ENCODE data around the gene TPCN2.

Gene TPCN2

DNA sequence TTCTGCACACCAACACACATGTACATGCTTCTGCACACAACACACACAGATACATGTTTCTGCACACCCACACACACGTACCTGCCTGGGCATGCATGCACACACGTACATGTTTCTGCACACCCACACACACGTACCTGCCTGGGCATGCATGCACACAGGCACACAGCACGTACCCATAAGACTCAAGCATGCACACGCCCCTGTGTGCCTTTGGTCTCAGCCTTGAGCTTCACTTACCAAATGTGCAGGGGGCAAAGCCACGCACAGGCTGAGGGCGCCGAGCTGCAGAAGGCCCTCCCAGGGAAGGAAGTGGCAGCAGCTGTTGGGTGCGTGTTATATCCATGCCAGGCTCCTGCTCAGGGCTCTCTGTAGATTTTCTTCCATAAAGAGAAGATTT is 72.3 kb downstream of the TPCN2 start:
- Histone ChIP-seq H3K4me1 (ENCODE audit: control insufficient read depth in 1 of 2, insufficient read depth in 1 of 2, low read depth in 1 of 2, low read length in 1 of 2) (no peaks in the 10 kb centered on the region), H3K9me3 (no peaks in the 10 kb centered on the region), H3K4me3 (ENCODE audit: low read depth in 1 of 2, low read length in 1 of 2) (no peak overlapping the region), H3K27me3 (peaks cover 14% of the 10 kb centered on the region), H3K27ac (no peak overlapping the region), H3K36me3 (no peaks in the 10 kb centered on the region)
- TF ChIP-seq CTCF (IDR thresholded peaks at IDR 0.05): no peak

- Histone ChIP-seq H3K4me1 (ENCODE audit: control insufficient read depth in 1 of 2, insufficient read depth in 1 of 2, low read depth in 1 of 2, low read length in 1 of 2) (no peaks in the 10 kb centered on the region), H3K9me3 (no peaks in the 10 kb centered on the region), H3K27ac (no peak overlapping the region), H3K36me3 (no peaks in the 10 kb centered on the region), H3K27me3 (peaks cover 14% of the 10 kb centered on the region), H3K4me3 (ENCODE audit: low read depth in 1 of 2, low read length in 1 of 2) (no peak overlapping the region)
- no peak for TF ChIP-seq CTCF (IDR thresholded peaks at IDR 0.05)
Measured at GRCh38 chr11:69121621-69122325, 73.0 kb downstream of the TPCN2 start.

- Histone ChIP-seq H3K9me3 (no peaks in the 10 kb centered on the region), H3K4me3 (ENCODE audit: low read depth in 1 of 2, low read length in 1 of 2) (no peak overlapping the region), H3K27ac (no peak overlapping the region), H3K36me3 (no peaks in the 10 kb centered on the region), H3K4me1 (ENCODE audit: control insufficient read depth in 1 of 2, insufficient read depth in 1 of 2, low read depth in 1 of 2, low read length in 1 of 2) (no peaks in the 10 kb centered on the region), H3K27me3 (peaks cover 14% of the 10 kb centered on the region)
- no peak for TF ChIP-seq CTCF (IDR thresholded peaks at IDR 0.05)
Measured at GRCh38 chr11:69122326-69122629, 73.5 kb downstream of the TPCN2 start.

GRCh38 chr11:69122630-69123431 is 74.1 kb downstream of the TPCN2 start:
- Histone ChIP-seq H3K27me3 (peaks cover 14% of the 10 kb centered on the region), H3K4me3 (ENCODE audit: low read depth in 1 of 2, low read length in 1 of 2) (no peak overlapping the region), H3K27ac (no peak overlapping the region), H3K4me1 (ENCODE audit: control insufficient read depth in 1 of 2, insufficient read depth in 1 of 2, low read depth in 1 of 2, low read length in 1 of 2) (no peaks in the 10 kb centered on the region), H3K36me3 (no peaks in the 10 kb centered on the region), H3K9me3 (no peaks in the 10 kb centered on the region)
- TF ChIP-seq CTCF (IDR thresholded peaks at IDR 0.05): no peak

GRCh38 chr11:69123593-69124545 is 75.1 kb downstream of the TPCN2 start:
- no peak overlapping the region for H3K27ac ChIP-seq

More at GRCh38 chr11:69123593-69124545, 75.1 kb downstream of the TPCN2 start:
- Histone ChIP-seq H3K36me3 (no peaks in the 10 kb centered on the region), H3K9me3 (no peaks in the 10 kb centered on the region), H3K4me3 (ENCODE audit: low read depth in 1 of 2, low read length in 1 of 2) (no peak overlapping the region), H3K27me3 (peaks cover 14% of the 10 kb centered on the region), H3K4me1 (ENCODE audit: control insufficient read depth in 1 of 2, insufficient read depth in 1 of 2, low read depth in 1 of 2, low read length in 1 of 2) (no peaks in the 10 kb centered on the region)
- no peak for TF ChIP-seq CTCF (IDR thresholded peaks at IDR 0.05)
